Cerebellar nuclear complex (tissue), 1 donor: Measurements from ENCODE around the gene NFX1.
A peak's percentile ranks its signal among the peaks of the same experiment; 100 is the strongest.
"Not testable (repeated sequence)": the region's sequence is repeated elsewhere in the genome, so short reads cannot be mapped to it uniquely, and the experiment has no call there.

ENCODE experiments used
- DNase-seq, 2 experiments: peaks; one replicate each; lab custom pipeline; 2025; lab: John Stamatoyannopoulos, UW

Gene NFX1

GRCh38 chr9:33364127-33364526, 73.8 kb downstream of the NFX1 start:
- DNase-seq = no peak

GRCh38 chr9:33364814-33365213, 74.5 kb downstream of the NFX1 start:
- not testable (repeated sequence) for DNase-seq

GRCh38 chr9:33366979-33367480, 76.7 kb downstream of the NFX1 start:
- no peak for DNase-seq

- DNase-seq = no peak
Observed at GRCh38 chr9:33372900-33373299, 82.6 kb downstream of the NFX1 start.

- no peak for DNase-seq
Observed at GRCh38 chr9:33374190-33374589, 83.9 kb downstream of the NFX1 start.

GRCh38 chr9:33374634-33375237, 84.4 kb downstream of the NFX1 start:
- DNase-seq = peak in 1 of 2 experiments; percentile 58

- no peak for DNase-seq
Observed at GRCh38 chr9:33375238-33375840, 85.0 kb downstream of the NFX1 start.

GRCh38 chr9:33375841-33376321, 85.6 kb downstream of the NFX1 start:
- DNase-seq = no peak

GRCh38 chr9:33377089-33377715, 86.9 kb downstream of the NFX1 start:
- DNase-seq = no peak

- no peak for DNase-seq
Observed at GRCh38 chr9:33378121-33378795, 87.9 kb downstream of the NFX1 start.

- DNase-seq = no peak
Observed at GRCh38 chr9:33379666-33380389, 89.5 kb downstream of the NFX1 start.

- no peak for DNase-seq
Observed at GRCh38 chr9:33380390-33381094, 90.2 kb downstream of the NFX1 start.

- DNase-seq = no peak
Observed at GRCh38 chr9:33381231-33381791, 91.0 kb downstream of the NFX1 start.

GRCh38 chr9:33382397-33382796, 92.1 kb downstream of the NFX1 start:
- not testable (repeated sequence) for DNase-seq

GRCh38 chr9:33383396-33383795, 93.1 kb downstream of the NFX1 start:
- DNase-seq = not testable (repeated sequence)

GRCh38 chr9:33385536-33385935, 95.2 kb downstream of the NFX1 start:
- DNase-seq = not testable (repeated sequence)

- DNase-seq = not testable (repeated sequence)
Observed at GRCh38 chr9:33385979-33386640, 95.8 kb downstream of the NFX1 start.

GRCh38 chr9:33386641-33386996, 96.3 kb downstream of the NFX1 start:
- DNase-seq = not testable (repeated sequence)

GRCh38 chr9:33386998-33387397, 96.7 kb downstream of the NFX1 start:
- not testable (repeated sequence) for DNase-seq
